Globus pallidus (tissue), 1 donor: ENCODE measurements around the gene STXBP4.
"Not testable (repeated sequence)": the region's sequence is repeated elsewhere in the genome, so short reads cannot be mapped to it uniquely, and the experiment has no call there.

Experiments
- DNase-seq: peaks from one replicate; pipeline ENCODE4 v3.0.0-alpha.2; 2015; ENCODE audit warnings: low spot score

Gene STXBP4

DNA sequence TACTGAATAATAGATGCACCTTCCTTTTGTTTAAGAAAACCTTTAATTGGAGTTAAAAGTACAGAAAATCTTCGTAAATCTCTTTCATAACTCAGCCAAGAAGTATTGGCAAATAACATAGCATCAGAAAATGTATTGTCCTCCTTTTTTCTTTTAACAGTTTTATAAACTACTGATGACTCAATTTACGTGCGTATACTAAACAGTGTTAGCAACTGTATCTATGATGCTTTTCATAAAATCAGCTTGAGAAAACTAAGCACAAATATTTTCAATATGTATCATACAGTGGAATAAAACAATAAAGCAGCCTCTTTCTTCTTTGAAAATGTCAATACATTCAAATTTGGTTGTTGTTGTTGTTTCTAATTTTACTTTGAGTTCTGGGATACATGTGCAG is 88.6 kb downstream of the STXBP4 start:
- no peak for DNase-seq

DNA sequence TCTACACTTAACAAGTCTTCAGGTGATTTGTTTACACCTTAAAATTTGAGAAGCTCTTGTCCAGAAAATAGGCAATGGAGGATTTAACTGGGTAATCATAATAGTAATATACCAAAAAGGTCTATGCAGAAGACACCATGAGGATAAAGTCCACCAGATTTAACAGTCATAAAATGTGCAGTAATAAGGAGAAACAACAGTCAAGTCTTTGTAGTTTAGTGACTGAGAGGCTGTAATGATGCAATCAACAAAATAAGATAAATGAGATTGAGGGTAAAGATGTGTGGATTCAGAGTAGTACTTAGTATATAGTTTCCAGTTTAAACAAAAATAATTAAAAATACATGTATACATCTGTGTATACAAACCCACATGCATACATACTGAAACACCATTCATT is 91.2 kb downstream of the STXBP4 start:
- no peak for DNase-seq

DNA sequence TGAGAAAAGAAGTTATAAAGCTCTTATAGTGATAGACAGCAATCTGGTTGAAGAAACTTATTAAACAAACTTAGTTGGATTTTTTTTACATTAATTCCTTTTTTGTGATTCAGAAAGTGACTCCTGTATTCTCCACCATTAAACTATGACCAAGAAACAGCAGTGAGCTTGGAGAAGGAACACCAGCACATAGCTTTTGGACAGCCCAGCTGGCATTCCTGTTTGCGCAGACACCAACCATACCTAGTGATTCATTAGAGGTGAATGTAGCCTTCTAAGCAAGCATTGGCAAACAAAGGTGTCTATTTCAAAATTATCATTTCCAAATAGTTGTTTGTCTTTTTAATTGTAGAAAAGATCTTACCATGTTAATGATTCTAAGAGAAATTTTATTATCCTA is 94.4 kb downstream of the STXBP4 start:
- no peak for DNase-seq

DNA sequence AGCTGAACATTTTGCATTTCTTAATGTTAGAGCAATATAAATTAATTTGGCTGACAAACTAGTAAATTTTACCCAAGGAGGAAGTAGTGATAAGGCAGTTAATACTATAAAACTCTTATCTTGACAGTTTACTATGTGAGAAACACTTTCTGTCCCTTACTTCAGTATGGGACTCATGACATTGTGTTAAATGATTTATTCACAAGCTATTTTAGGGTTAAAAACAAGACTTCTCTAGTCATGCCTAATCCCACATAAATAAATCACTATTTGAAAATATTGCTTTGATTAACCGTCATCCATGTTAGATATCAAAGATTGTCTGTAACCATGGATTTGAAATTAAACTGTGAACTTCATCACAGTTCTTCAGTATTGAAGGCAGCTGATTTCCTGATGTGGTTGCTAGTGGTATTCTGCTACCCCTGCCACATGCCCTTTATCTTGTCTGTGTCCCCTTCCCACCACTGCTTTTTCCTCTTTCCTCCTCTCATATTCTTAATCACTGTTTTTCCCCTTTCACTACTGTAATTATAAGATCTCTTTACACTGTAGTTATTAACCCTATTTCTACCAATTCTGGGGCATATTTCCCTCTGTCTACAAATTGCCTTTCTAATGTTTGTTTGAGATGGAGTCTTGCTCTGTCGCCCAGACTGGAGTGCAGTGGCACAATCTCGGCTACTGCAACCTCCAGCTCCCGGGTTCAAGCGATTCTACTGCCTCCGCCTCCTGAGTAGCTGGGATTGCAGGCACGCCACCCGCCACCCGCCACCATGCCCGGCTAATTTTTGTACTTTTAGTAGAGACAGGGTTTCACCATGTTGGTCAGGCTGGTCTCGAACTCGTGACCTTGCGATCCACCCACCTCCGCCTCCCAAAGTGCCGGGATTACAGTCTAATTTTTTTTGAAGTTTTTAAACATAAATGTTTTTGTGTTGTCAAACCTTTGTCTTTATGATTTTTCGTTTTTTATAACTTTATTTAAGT is 95.6 kb downstream of the STXBP4 start:
- DNase-seq, result no peak

DNA sequence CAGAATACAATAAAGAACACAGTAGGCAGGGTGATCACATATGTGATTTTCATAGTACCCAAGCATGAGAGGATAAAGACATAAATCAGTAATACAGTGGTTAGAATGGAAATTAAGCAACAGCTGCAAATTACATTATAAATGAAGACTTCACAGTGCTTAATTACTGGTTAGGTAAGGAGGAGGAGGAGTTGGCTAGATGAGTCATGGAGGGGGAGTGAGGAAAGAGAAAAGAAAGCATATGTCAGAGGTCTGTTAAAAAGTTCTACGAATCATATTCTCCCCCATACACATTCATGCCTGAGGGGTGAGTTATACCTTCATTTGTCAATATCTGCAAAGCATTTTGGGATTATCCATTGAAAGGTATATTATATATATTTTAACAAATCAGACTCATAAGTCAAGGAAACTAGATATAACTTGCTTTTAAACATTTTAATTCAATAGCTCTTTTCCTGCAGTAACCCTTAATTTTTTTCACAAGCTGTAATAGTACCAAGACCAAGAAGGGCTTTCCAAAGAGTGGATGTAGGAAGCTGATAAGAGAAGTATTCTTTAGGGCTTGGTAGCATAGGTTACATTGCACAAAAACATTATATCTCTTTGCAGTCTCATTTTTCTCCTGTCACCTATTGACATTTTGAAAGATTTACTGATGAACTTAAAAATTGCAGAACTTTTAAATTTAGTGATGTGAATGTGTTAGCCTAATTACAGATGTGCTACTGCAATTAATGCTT is 99.3 kb downstream of the STXBP4 start:
- no peak for DNase-seq

DNA sequence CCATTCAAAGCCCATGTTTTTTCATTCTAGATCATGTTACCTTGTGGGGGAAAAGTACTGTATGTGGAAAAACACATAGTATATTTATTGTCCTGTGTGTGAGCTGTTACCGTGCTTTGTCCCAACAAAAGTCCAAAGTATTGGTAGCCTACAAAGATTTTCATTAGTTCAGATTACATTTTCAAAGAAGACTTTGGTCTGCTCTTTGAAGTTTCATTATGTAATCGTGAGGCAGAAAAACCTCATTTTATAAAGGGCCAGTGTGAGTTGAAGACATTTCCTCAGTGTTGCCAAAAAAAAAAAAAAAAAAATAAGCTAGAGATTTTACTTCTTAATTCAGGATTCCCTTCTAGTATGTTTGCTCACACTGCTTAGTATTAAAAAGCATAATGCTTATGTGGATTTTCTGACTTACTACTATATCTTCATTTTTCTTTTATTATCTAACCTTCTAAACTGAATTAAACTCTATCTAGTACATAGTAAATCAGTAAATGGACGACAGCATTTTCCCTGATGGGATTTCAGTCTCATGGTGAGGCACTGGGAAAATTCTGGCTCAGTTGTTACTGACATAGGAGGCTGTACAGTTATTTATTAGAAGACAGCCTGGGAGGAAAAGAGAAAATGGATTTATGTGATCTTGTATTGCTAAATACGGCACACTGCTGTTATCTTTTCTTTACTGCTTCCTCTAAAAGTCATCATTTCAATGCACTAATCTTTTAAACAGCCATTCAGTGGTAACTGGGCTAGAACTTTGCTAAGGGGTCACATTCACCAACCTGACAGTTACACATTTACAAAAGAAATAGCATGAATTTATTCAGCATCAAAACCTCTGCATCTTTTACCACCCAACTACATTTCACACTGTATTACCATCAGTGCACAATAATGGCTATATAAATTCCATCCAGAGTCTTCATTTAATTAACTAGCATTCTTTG is 100.6 kb downstream of the STXBP4 start:
- DNase-seq, result no peak

DNA sequence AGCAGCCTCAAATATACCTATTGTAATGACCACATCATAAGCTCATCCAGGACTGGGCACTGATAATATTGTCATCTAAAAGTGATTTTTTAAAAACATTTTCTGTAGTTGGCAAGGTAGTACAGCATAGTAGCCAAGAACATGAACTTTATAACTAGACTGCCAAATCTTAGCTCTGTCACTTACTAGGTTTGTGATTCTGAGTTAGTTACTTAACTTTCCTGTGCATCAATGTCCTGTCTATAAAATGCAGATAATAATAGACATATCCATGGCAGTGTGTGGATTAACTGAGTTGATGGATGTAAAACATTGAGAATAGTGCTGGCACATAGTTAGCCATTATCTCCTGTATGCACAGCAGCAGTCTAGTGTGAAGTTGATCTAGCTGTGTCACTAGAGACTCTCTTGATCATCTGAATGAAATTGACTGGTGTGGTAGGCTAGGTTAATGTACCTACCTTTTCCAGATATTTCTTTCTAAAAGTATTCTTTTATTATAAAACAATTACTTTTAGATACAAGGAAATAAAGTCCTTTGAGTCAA is 101.5 kb downstream of the STXBP4 start:
- DNase-seq, result no peak

DNA sequence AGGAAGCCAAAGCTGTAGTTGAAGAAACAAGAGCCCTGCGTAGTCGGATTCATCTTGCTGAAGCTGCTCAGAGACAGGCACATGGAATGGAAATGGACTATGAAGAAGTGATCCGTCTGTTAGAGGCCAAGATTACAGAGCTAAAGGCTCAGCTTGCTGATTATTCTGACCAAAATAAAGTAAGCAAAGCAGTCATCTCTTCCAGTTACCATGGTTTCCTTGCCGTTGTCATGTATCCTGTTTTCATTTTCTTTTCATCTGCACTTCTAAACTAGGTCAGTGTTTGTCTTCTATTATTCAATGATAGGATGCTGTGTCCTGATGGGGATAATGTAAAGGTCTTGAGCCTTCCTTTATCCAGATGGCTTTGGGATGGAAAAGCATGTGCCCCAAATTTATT is 104.3 kb downstream of the STXBP4 start:
- DNase-seq, result peak; percentile 10

DNA sequence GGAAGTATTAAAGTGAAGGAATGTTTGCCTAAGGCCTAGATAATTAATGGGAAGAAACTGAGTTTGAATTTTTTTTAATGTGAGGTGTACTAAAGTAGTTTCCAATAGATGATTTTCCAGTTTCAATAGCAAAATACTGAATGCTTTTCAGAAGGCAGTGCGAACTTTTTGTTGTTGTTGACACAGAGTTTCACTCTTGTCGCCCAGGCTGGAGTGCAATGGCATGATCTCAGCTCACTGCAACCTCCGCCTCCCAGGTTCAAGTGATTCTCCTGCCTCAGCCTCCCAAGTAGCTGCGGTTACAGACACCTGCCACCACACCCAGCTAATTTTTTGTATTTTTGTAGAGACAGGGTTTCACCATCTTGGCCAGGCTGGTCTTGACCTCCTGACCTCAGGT is 104.9 kb downstream of the STXBP4 start:
- DNase-seq, result not testable (repeated sequence)

DNA sequence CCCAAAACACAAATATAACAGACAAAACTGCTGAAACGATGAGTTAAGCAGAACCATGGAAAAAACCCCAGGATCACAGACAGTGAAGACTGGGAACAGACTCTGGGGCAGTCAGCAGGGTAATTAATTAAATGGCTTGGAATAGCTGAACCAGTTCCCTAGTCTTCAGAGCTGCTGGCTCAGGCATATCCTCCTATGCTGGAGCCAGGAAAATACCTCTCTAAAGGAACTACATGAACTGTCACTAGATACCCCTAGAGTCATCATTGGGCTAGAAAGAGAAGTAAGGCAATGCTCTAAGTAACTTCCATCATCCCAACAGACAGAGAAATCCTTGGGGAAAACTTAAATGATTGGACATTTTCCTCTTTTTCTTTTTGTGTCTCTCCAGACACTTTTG is 113.0 kb downstream of the STXBP4 start:
- DNase-seq, result no peak

DNA sequence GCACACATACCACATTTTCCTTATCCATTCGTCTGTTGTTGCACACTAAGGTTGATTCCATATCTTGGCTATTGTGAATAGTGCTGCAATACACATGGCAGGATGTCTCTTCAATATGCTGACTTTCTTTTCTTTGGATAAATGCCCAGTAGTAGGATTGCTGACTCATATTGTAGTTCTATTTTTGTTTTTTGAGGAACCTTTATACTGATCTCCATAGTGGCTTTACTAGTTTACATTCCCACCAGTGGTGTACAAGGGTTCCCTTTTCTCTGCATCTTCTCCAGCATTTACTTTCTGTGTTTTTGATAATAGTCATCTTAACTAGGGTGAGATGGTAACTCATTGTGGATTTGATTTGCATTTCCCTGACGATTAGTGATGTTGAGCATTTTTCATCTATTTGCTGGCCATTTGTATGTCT is 118.1 kb downstream of the STXBP4 start:
- peak; percentile 13 for DNase-seq

DNA sequence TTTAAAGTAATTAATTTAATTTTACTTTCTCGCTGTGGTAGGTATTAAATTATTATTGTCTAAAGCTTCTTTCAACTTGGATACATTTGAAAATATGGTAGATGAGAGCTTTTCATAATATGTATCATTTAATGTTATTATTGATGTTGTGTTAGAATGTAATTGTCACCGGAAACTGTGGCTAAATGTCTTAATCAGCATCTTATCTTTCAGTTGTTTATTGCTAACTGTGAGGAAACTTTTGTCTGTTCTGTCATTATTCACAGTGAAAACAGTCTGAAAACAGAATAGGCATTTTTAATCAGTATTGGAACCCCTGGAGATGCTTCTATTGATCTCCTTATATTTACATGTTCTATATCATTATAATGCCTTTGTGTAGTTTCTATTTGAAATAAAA is 120.7 kb downstream of the STXBP4 start:
- DNase-seq, result no peak

DNA sequence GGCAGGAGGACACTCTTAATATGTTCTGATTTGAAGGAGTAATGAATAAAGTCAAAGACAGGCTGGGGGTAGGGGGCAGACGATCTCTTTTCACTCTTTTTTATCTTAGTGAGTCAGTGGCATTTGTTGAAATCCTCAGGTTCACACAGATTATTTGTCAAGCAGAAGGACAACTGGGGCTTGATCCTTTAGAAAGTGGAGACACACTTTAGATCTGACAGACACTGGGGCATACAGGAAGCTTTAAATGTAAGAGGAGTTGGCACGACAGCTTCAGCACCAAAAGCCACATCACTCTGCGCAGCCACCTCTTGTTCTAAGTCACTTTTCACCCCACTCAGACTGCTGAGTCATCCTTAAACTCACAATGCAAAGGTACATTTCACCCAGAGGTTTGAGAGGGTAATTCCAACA is 121.5 kb downstream of the STXBP4 start:
- DNase-seq, result no peak

DNA sequence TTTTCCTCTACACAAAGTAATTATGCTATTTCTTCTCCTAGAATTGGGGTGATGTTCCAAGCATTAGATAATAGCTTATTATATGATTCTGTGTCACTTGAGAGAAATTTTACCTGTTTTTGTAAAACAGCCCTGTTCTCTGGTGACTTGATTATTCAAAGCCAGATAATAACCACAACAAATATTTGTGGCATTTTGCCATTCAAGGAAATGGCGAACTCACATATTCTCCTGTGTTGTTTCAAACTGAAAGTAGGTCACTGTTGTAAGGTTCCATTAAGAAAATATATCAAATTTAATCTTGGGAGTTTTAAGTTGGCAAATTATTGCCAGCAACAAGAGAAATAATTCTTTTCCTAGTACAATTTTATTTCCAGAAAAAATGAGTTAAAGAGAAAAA is 124.8 kb downstream of the STXBP4 start:
- no peak for DNase-seq

DNA sequence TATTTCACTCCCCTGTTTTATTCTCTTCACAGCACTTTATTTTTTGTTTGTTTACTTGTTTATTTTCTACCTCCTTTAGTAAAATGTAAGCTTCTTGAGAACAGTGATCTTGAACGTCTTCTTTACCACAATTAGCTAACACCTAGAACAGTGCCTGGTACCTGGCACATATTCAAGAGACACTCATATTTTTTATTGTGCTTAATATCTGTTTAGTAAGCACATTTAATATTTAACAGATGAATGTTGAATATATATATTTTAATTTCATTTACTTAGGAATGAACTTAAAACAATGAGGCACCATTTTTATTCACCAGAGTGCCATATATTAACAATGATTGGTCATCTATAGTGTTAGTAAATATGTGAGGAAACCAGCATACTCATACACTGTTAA is 130.2 kb downstream of the STXBP4 start:
- DNase-seq, result no peak

DNA sequence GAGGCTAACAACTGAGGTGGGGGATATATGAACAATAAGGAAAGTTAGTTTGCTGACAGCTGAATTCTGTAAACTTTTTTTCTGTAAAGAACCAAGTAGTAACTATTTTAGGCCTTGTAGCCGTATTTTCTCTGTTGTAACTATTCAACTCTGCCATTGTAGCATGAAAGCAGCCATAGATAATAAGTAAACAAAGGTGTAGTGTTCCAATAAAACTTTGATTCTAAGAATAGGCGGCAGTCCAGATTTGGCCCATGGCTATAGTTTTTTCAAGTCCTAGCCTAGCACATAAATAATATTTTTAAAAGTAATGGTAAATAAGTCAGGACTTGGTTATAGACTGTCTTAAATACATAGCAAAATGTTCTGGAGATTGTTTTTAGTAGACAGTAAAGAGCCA is 142.0 kb downstream of the STXBP4 start:
- DNase-seq, result no peak

DNA sequence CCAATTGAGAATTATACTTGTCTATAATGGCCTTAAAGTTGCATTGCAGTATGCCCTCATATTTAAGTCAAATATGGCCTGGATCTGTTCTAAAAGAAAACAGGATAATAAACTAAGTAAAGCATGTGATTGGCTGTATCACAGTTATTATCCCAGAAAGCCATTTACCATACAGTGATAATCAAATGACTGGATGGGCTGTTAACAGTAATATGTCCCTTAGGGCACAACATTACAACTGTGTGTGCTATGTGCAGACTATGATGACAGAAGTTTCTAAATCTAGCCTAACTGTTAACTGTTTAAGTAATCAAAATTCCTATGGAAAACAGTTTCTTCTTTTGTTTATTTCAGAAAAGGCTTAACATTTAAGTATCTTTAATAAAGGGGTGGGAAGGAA is 145.7 kb downstream of the STXBP4 start:
- no peak for DNase-seq

DNA sequence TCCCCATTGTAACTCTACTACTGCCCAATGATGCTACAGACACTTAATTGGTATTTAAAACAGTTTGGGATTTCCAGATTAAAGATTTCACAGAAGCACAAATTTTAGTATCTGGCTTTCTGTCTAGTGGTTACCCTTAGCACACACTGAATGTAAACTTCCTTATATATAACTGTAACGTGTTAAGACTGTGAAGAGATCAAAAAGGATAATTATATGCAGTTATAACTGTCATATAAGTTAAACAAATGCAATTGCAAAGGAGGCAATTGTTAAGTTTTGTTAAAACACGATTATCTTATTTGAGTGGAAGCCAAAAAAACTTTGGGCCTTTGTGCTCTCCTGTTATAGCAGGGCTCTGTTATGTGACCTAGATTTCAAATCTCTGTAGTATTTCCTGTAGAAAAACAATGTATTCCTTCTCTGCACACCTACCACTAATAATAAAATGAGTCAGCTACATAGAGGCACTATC is 147.9 kb downstream of the STXBP4 start:
- no peak for DNase-seq

DNA sequence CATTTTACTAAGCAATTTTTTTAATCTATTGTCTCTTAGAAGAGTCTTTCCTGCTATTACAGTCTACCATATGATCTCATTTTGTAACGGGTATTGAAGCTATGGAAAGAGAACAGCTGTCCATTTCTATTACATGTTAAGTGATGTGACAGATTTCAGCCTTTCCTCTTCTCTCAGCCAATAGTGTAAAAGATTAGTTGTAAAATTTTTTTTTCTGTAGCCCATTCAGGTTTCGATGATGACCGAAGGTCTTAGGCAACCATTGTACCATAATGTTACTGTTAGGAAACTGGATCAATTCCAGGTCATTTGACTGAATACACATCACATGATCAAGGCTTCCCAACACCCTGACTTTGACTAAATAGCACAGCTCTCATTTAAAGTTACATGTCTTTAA is 148.6 kb downstream of the STXBP4 start:
- DNase-seq, result no peak

DNA sequence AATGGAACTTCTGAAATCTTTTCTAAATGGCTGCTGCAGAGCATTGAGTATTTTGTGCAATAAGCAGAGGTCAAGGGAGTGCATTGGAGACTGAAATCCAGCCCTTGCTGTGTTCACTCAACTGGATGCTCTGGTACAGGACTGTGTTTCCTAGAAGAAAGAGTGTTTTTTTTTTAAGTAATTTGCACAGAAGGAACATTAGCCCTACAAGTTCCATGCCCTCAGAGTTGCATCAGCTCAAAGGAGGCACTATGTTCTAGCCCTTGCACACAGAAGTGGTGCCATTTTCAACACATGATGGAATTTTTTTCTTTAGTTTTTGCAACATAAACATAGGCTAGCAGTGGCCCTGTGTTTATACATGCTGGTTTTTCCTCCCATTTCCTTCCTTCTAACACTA is 152.1 kb downstream of the STXBP4 start:
- no peak for DNase-seq

DNA sequence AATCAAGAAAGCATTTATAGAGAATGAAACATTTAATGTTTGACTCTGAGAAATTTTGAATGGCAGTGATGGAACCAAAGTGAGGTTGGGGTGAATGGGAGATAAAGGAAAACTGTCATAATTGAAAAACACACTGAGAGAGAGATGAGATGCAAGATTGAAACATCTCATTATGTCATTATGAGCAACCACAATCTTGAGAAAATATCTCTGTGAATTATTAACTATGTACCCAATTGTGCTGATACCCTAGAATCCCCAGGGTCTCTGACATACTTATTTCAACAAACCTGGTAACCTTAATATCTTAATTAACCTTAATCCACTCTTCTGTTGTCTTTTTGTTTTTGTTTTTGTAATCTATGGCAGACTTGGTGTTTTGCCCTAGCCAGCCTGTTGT is 152.7 kb downstream of the STXBP4 start:
- no peak for DNase-seq

DNA sequence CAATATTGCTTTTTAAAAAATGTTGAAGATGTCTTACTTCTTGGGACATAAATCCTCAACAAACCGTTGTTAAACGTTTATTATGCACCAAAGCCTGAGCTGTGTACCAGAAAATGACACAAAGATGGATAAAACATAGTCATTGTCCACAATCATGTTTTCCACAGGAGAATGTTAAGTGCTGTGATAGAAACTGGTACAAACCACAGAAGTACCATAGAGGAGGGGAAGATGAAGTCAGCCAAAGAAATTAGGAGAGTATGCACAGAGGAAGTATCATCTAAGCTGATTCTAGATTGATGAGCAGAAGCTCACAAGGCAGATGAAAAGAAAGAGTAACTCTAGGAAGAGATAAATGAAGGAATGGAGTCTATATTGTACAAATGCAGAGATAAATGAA is 153.5 kb downstream of the STXBP4 start:
- no peak for DNase-seq
